ENCODE results near the gene TMEM18. TPM values are rescaled to one million over a fixed set of nuclear protein-coding genes. Genes with fewer than 3 reads are reported as not detected.
"Not testable (repeated sequence)": the region's sequence is repeated elsewhere in the genome, so short reads cannot be mapped to it uniquely, and the experiment has no call there.

TMEM18 gene
- total RNA-seq, 2 experiments from 2014 or later: 22.1 to 25.6 TPM

- no peak for ATAC-seq
- CTCF ChIA-PET: no interaction called here
- no peak overlapping the region for H3K27ac Mint-ChIP-seq
- H3K36me3 Mint-ChIP-seq: no peaks in the 10 kb centered on the region
- DNase-seq: no peak
- H3K27me3 Mint-ChIP-seq: peaks cover 37% of the 10 kb centered on the region
- H3K9me3 Mint-ChIP-seq (ENCODE audit: low read depth): peaks cover 3% of the 10 kb centered on the region
- H3K4me3 Mint-ChIP-seq: no peak overlapping the region
- peaks cover 17% of the 10 kb centered on the region for H3K4me1 Mint-ChIP-seq
Measured at GRCh38 chr2:709138-709765, 32.0 kb upstream of the TMEM18 start.

DNA sequence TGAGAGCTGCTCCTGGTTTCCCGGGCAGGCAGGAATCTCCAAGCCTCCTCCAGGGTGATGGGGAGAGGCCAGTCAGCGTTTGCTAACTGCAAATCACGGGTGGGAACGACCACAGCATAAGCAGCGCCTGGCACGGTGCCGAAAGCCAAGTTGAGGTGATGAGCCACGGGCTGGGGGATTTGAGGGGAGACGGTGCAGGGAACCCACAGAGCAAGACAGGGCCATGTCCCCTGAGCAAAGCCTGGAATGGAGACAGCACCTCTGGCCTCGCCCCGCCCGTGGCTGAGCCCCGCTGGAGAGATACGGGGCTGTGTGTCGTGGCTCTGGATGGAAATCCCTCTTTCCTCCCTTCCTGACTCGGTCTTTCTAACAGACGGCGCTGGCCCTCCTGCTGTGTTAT, 31.5 kb upstream of the TMEM18 start:
- no peak for ATAC-seq
- no peak overlapping the region for H3K27ac Mint-ChIP-seq
- CTCF ChIA-PET: no interaction called here
- peaks cover 16% of the 10 kb centered on the region for H3K4me1 Mint-ChIP-seq
- peaks cover 37% of the 10 kb centered on the region for H3K27me3 Mint-ChIP-seq
- H3K9me3 Mint-ChIP-seq (ENCODE audit: low read depth): peaks cover 3% of the 10 kb centered on the region
- no peaks in the 10 kb centered on the region for H3K36me3 Mint-ChIP-seq
- H3K4me3 Mint-ChIP-seq: no peak overlapping the region
- DNase-seq: no peak

GRCh38 chr2:705971-706511, 28.8 kb upstream of the TMEM18 start:
- CTCF ChIA-PET: no interaction called here
- Mint-ChIP-seq H3K27me3 (peaks cover 23% of the 10 kb centered on the region), H3K27ac (no peak overlapping the region), H3K9me3 (ENCODE audit: low read depth) (peaks cover 3% of the 10 kb centered on the region), H3K36me3 (no peaks in the 10 kb centered on the region), H3K4me1 (peaks cover 16% of the 10 kb centered on the region), H3K4me3 (no peak overlapping the region)
- peak; percentile 47 for DNase-seq
- ATAC-seq: peak; percentile 55

GRCh38 chr2:702765-703164, 25.6 kb upstream of the TMEM18 start:
- Mint-ChIP-seq H3K4me1 (peaks cover 16% of the 10 kb centered on the region), H3K27me3 (peaks cover 23% of the 10 kb centered on the region)
- DNase-seq; H3K27ac Mint-ChIP-seq; H3K36me3 Mint-ChIP-seq; CTCF ChIA-PET; H3K9me3 Mint-ChIP-seq (ENCODE audit: low read depth); ATAC-seq; H3K4me3 Mint-ChIP-seq: not testable (repeated sequence)

DNA sequence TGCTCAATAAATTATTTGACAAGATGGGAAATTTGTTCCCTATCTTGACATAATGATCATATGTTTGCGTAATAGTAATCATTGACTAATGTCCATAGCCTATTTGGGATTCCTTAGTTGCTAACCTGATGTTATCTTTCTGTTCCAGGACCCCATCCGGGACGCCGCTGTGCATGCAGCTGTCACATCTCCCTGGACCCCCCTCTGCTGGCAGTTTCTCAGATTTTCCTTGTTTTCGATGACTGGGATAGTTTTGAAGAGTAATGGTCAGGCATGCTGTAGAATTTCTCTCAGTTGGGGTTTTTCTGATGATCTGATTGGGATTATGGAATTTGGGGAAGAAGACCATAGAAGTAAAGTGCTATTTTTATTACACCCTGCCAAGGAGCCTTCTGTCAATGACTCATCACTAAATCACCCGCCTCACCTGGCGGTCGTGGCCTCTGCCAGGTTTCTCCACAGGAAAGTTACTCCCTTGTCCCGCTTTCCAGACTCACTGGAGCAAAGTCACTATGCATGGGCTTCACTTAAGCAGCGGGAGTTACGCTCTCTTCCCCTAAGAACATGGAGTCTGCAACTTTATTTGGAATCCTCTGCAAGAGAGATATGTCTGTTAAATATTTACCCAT, 19.9 kb upstream of the TMEM18 start:
- CTCF ChIA-PET: interaction anchor here (0.7 kb wide), 1 partner anchor 503 kb away, joined by 3 read pairs; no protein-coding TSS in a partner anchor

GRCh38 chr2:696463-696862, 19.3 kb upstream of the TMEM18 start:
- H3K27ac Mint-ChIP-seq: no peak overlapping the region
- DNase-seq (no peak), ATAC-seq (no peak)
- H3K27me3 Mint-ChIP-seq: peaks cover 32% of the 10 kb centered on the region
- peaks cover 2% of the 10 kb centered on the region for H3K4me1 Mint-ChIP-seq
- H3K9me3 Mint-ChIP-seq (ENCODE audit: low read depth): peaks cover 2% of the 10 kb centered on the region
- no peak overlapping the region for H3K4me3 Mint-ChIP-seq
- H3K36me3 Mint-ChIP-seq: peaks cover 2% of the 10 kb centered on the region
- CTCF ChIA-PET: no interaction called here

More for the DNA sequence above, 19.9 kb upstream of the TMEM18 start:
- Mint-ChIP-seq H3K27ac (no peak overlapping the region), H3K4me1 (peaks cover 2% of the 10 kb centered on the region), H3K9me3 (ENCODE audit: low read depth) (peaks cover 2% of the 10 kb centered on the region), H3K4me3 (no peak overlapping the region), H3K27me3 (peaks cover 35% of the 10 kb centered on the region), H3K36me3 (peaks cover 2% of the 10 kb centered on the region)
- DNase-seq (no peak), ATAC-seq (no peak)

DNA sequence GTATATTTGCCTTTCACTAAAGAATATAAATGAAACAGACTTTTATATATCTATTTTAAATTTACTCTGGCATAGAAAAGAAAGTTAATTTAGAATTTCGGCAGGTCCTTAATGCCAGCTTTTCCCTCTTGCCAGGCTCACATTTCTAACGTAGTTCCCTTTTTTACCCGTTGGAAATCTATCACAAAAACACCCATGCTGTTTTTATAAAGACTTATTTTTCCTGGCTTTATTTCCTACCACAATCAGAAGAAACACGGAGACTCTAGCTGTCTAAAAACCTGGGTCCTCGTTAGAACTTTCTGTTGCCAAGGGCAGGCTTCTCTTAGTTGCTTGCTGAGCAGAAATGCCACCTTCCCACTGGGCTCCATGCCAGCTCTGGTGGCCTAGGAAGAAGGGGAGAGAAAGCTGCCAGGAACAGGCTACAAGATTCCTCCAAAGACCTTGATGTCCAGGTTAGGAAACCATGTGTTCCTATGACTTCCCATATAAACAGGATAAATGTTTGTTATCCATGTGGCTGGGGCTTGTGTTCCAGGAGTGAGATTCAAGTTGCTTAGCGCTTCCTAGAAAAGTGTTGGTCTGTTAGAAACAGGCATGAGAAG, 17.8 kb upstream of the TMEM18 start:
- peaks cover under 1% of the 10 kb centered on the region for H3K9me3 Mint-ChIP-seq (ENCODE audit: low read depth)
- H3K4me1 Mint-ChIP-seq: peaks cover 2% of the 10 kb centered on the region
- CTCF ChIA-PET: no interaction called here
- no peak for DNase-seq
- peaks cover 35% of the 10 kb centered on the region for H3K27me3 Mint-ChIP-seq
- H3K4me3 Mint-ChIP-seq: no peak overlapping the region
- ATAC-seq: no peak
- H3K36me3 Mint-ChIP-seq: peaks cover under 1% of the 10 kb centered on the region
- no peak overlapping the region for H3K27ac Mint-ChIP-seq

GRCh38 chr2:694174-694573, 17.0 kb upstream of the TMEM18 start:
- Mint-ChIP-seq H3K4me3 (no peak overlapping the region), H3K9me3 (ENCODE audit: low read depth) (no peaks in the 10 kb centered on the region), H3K36me3 (no peaks in the 10 kb centered on the region), H3K27me3 (peaks cover 35% of the 10 kb centered on the region), H3K27ac (no peak overlapping the region), H3K4me1 (peaks cover 2% of the 10 kb centered on the region)
- CTCF ChIA-PET: no interaction called here
- DNase-seq: no peak
- ATAC-seq: no peak

GRCh38 chr2:693606-694005, 16.4 kb upstream of the TMEM18 start:
- Mint-ChIP-seq H3K4me1 (peaks cover 2% of the 10 kb centered on the region), H3K27ac (no peak overlapping the region), H3K36me3 (no peaks in the 10 kb centered on the region), H3K9me3 (ENCODE audit: low read depth) (no peaks in the 10 kb centered on the region), H3K4me3 (no peak overlapping the region), H3K27me3 (peaks cover 31% of the 10 kb centered on the region)
- CTCF ChIA-PET: no interaction called here
- ATAC-seq (no peak), DNase-seq (no peak)

DNA sequence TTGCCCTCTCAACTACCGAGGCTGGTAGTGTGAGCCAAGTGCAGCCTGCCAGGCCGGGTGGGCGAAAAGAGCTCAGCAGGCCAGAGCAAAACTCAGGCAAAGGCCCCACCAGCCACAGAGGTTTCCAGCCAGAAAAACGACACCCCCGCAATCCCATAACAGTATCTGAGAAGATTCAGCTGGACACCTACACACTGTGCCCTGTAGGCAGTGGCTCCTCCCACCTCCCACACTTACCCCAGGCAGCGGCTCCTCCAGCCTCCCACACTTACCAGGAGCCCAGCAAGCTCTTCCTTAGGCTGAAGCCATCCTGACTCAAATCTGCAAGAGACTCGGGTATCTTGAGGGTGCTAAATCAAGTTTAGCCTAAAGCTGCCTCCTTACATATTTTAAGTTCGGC, 15.6 kb upstream of the TMEM18 start:
- no peak for DNase-seq
- no peak overlapping the region for H3K27ac Mint-ChIP-seq
- peaks cover 34% of the 10 kb centered on the region for H3K27me3 Mint-ChIP-seq
- no peaks in the 10 kb centered on the region for H3K36me3 Mint-ChIP-seq
- H3K4me3 Mint-ChIP-seq: no peak overlapping the region
- ATAC-seq: no peak
- CTCF ChIA-PET: no interaction called here
- peaks cover 6% of the 10 kb centered on the region for H3K9me3 Mint-ChIP-seq (ENCODE audit: low read depth)
- H3K4me1 Mint-ChIP-seq: peaks cover 5% of the 10 kb centered on the region

DNA sequence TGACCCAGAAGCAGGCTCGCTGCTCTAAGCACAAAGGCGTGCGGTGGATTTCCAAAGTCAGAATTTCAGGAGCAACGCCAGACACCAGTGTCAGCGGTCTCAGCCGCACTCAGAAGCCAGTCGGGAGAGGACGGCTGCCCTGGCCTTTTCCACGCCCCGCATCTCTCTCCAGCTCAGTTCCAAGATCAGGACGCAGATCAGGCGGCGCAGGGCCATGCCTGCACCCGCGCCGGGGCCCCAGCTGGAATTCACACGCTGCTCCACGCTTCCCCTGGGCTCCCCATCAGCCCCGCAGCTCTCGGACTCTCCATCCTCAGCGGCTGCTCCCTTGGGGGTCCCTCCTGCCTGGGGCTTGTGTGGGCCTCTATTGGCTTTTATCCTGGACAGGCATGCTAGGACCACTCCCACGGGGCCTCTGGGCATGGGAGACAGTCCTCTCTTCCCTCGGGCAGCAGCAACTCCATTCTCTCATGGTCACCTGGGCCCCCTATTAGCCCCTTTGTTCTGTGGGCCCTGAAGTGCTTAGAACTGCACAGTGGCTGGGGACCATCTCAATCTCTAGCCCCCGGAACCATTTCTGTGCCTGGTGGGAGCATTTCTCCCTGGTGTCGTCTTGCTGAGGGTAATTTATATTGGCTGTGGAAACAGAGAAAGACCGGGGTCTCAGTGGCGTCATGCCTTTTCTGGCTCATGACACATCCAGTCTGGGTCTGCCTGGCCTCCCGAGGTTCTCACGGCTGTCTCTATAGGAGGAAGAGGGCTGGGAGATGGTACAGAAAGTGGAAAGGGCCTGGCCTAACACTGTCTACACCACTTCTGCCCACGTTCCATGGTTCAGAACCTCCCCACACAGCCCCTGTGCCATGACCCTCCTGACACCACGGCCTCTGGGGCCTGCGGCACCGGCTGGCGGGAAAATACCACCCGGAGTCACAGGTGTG, 14.9 kb upstream of the TMEM18 start:
- DNase-seq (no peak), ATAC-seq (no peak)
- Mint-ChIP-seq H3K4me1 (peaks cover 5% of the 10 kb centered on the region), H3K27me3 (peaks cover 28% of the 10 kb centered on the region), H3K27ac (no peak overlapping the region), H3K9me3 (ENCODE audit: low read depth) (peaks cover 6% of the 10 kb centered on the region), H3K36me3 (no peaks in the 10 kb centered on the region), H3K4me3 (no peak overlapping the region)
- CTCF ChIA-PET: no interaction called here

DNA sequence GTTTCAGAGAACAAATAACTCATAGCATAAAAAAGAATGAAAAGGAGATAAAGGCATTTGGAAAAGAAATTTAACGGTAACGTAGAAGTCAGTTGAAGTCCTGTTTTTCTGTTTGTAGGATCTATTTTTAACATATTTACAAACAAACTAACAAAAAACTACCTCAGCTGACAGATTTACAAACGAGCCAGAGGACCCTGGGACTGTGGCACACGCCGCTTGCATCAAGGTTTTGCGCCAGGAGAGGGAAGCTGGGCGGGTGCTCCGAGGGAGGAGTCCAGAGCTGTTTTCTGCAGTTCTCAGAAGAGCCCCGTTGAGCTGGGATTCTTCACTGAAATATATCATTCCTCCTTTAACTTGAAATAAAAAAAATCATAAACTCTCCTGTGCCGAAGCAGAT, 13.6 kb upstream of the TMEM18 start:
- CTCF ChIA-PET: no interaction called here
- H3K27me3 Mint-ChIP-seq: peaks cover 25% of the 10 kb centered on the region
- H3K4me1 Mint-ChIP-seq: peaks cover 5% of the 10 kb centered on the region
- ATAC-seq (no peak), DNase-seq (no peak)
- H3K9me3 Mint-ChIP-seq (ENCODE audit: low read depth): peaks cover 12% of the 10 kb centered on the region
- H3K4me3 Mint-ChIP-seq: no peak overlapping the region
- H3K36me3 Mint-ChIP-seq: no peaks in the 10 kb centered on the region
- no peak overlapping the region for H3K27ac Mint-ChIP-seq

GRCh38 chr2:689877-690510, 12.8 kb upstream of the TMEM18 start:
- no peak for ATAC-seq
- Mint-ChIP-seq H3K9me3 (ENCODE audit: low read depth) (peaks cover 17% of the 10 kb centered on the region), H3K4me1 (peaks cover 5% of the 10 kb centered on the region), H3K27ac (no peak overlapping the region), H3K36me3 (peaks cover 5% of the 10 kb centered on the region), H3K4me3 (no peak overlapping the region), H3K27me3 (peaks cover 22% of the 10 kb centered on the region)
- DNase-seq: no peak
- CTCF ChIA-PET: no interaction called here
